Measurements from ENCODE around the gene KCNJ5.

The KCNJ5 gene

DNA sequence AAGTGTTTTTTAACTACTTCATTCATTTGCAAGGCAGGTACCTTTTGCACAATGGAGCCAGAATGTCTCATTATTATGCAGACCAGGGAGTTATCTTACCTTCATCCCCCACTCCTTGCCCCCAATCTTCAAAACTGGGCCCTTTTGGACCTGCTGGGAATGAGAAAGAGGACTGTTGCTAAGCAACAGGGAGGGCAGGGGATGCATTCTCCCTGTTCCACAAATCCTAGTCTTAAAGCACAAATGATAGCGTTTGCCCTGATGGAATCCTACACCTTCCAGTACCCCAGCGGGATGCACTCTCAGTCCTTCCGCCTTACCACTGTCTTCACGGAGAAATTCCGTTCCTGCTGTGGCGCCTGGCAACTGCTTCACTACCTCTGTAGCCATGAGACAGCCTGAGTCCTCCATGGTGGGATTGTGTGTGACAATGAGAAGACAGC lies 20.0 kb upstream of the KCNJ5 start:
- TF ChIP-seq, protein P1, sequence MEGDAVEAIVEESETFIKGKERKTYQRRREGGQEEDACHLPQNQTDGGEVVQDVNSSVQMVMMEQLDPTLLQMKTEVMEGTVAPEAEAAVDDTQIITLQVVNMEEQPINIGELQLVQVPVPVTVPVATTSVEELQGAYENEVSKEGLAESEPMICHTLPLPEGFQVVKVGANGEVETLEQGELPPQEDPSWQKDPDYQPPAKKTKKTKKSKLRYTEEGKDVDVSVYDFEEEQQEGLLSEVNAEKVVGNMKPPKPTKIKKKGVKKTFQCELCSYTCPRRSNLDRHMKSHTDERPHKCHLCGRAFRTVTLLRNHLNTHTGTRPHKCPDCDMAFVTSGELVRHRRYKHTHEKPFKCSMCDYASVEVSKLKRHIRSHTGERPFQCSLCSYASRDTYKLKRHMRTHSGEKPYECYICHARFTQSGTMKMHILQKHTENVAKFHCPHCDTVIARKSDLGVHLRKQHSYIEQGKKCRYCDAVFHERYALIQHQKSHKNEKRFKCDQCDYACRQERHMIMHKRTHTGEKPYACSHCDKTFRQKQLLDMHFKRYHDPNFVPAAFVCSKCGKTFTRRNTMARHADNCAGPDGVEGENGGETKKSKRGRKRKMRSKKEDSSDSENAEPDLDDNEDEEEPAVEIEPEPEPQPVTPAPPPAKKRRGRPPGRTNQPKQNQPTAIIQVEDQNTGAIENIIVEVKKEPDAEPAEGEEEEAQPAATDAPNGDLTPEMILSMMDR (conservative IDR thresholded peaks at IDR 0.05; ENCODE audit: low read length), result no peak
- no peak for DNase-seq (ENCODE audit: low read depth)
- H3K4me3 ChIP-seq (ENCODE audit: low read length), result no peak overlapping the region

DNA sequence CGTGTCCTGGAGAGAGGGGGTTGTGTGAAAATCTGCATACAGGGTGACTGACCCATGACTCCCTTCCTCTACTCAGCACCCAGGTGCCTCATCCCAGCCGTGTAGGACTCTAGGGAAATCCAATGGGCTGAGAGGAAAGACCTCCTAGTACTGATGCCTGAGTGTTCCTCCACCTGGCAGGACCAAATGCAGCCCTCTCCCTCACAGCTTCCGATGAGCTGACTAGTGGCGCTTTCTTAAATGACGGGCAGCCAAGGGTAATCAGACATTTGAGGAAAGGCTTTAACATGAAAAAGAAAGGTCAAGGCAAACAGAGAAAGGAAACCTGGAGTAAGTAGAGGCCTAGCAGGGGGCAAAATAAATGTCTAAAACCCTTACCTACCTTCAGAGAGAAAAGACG lies 19.1 kb upstream of the KCNJ5 start:
- TF ChIP-seq, protein P1 (conservative IDR thresholded peaks at IDR 0.05; ENCODE audit: low read length), result no peak
- no peak overlapping the region for H3K4me3 ChIP-seq (ENCODE audit: low read length)
- no peak for DNase-seq (ENCODE audit: low read depth)

DNA sequence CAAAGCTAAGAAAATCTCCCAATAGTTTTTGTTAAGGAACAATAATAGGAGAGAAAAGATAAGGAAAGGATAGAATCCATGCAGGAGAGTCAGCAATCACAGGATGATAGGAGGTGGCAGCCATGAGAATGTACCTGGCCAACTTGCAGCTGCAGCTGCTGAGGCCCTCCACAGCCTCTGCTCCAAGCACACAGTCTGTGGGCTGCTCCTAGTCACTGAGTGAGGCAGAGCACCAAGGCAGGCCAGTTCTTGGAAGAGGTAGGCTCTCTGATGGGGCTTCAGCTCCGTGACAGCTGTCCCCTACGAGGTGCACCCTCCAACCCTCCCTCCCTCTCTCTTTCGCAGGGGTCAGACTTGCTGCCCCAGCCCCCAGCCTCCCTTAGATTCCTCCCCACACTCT lies 18.6 kb upstream of the KCNJ5 start:
- no peak for DNase-seq (ENCODE audit: low read depth)
- H3K4me3 ChIP-seq (ENCODE audit: low read length), result no peak overlapping the region
- TF ChIP-seq, protein P1 (conservative IDR thresholded peaks at IDR 0.05; ENCODE audit: low read length), result no peak

DNA sequence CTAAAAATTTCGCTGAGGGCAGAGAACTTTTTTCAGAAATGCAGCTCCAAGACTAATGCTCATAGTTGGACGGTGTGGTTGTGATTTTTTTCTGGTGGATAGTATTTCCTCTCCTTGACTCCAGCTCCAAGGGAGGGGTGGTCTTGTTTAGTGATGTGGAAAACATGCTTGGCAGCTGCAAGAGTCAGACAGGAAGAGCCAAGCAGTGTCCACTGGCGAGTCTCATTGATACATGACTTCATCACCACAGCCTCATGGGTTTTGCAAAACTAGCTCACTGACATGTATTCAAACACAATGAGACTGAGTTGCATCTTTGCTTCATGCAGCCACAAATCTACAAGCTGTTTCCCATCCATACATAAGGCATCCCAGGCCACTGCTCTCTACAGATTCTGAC lies 16.7 kb upstream of the KCNJ5 start:
- DNase-seq (ENCODE audit: low read depth), result peak; percentile 22
- no peak overlapping the region for H3K4me3 ChIP-seq (ENCODE audit: low read length)
- TF ChIP-seq, protein P1 (conservative IDR thresholded peaks at IDR 0.05; ENCODE audit: low read length), result no peak

DNA sequence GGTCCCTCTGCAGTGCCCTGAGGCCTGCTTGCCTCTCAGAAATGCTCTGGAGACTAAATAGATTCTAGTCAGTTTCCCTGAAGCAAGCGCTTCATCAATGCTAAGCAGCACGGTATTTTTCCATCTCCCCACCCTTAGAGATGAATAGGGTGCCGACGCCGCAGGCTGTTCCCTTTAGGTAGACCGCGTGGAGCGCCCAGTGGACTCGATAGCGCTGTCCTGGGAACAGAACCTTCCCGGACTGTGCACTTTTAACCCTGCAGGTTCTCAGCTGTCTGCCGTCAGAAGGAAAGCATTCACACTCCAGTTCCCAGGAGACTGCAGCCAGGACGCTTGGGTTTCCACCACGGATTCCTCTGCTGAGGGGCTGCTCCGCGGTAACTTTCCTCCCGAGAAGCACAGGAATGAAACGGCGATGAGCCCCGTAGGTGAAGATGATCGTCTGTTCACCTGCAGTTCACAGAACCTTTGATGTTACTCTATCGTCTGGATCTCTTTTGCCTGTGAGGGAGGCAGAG lies 15.0 kb upstream of the KCNJ5 start:
- TF ChIP-seq, protein P1 (conservative IDR thresholded peaks at IDR 0.05; ENCODE audit: low read length), result no peak
- no peak for DNase-seq (ENCODE audit: low read depth)
- H3K4me3 ChIP-seq (ENCODE audit: low read length), result no peak overlapping the region

DNA sequence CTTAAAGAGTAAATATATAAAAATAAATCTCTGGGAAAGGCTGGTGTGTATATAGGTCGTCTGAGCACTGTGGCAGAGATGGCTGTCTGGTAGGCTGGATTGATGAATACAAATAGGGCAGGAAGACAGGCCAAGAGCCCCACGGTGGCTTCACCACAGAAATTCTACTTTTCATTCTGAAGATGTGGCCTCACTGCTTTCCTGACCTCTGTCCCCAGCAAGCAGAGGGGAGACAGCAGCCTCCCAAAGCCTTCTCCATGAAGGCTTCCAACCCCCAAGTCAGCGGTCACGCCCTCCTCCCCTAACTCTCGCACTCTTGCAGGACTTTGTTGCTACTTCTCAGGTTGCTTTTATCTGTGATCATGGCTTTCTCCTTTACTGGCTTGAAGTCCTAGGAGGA lies 13.4 kb upstream of the KCNJ5 start:
- TF ChIP-seq, protein P1 (conservative IDR thresholded peaks at IDR 0.05; ENCODE audit: low read length), result no peak
- H3K4me3 ChIP-seq (ENCODE audit: low read length), result no peak overlapping the region
- DNase-seq (ENCODE audit: low read depth), result no peak

DNA sequence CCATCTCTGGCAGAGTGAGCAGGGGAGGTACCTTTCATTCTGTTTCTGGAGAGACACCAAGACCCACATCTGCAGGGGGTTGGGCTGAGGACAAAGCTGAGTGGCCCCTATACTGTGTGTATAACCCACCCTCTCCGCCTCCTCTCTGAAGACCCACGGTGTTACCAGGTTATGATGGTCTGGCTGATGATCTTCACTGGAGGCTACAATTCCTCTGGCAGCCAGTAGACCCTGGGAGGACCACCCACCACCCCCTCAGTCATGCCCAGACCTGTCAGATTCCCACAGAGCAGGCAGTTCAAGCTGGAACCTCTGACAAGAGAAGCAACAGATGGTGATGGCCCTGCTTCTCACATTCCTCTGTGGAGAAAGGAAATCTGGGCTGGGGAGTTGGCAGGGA lies 12.7 kb upstream of the KCNJ5 start:
- TF ChIP-seq, protein P1 (conservative IDR thresholded peaks at IDR 0.05; ENCODE audit: low read length), result no peak
- no peak overlapping the region for H3K4me3 ChIP-seq (ENCODE audit: low read length)
- no peak for DNase-seq (ENCODE audit: low read depth)
